Measurements from ENCODE around the gene UNG.

Gene UNG

GRCh38 chr12:109065853-109066193 lies 31.6 kb upstream of the UNG start:
- no peak for DNase-seq (ENCODE audit: low spot score)
- no peak overlapping the region for H3K27ac ChIP-seq
- ChIA-PET POLR2A (ENCODE audit: low non-redundant PET) (no interaction called here), CTCF (no interaction called here)
- no peak for TF ChIP-seq CTCF (conservative IDR thresholded peaks at IDR 0.05; ENCODE audit: low read depth)

- POLR2A ChIA-PET (ENCODE audit: low non-redundant PET), result no interaction called here
- no peak for DNase-seq (ENCODE audit: low spot score)
- no peak overlapping the region for H3K27ac ChIP-seq
- TF ChIP-seq CTCF (conservative IDR thresholded peaks at IDR 0.05; ENCODE audit: low read depth), result no peak
- CTCF ChIA-PET, result interaction anchor here (0.7 kb wide), 1 partner anchor 8 kb away, joined by 3 read pairs; no protein-coding TSS in a partner anchor
These were observed 27.8 kb upstream of the UNG start for GRCh38 chr12:109069307-109070271.

- no peak for TF ChIP-seq CTCF (conservative IDR thresholded peaks at IDR 0.05; ENCODE audit: low read depth)
- CTCF ChIA-PET, result no interaction called here
- H3K27ac ChIP-seq, result no peak overlapping the region
- POLR2A ChIA-PET (ENCODE audit: low non-redundant PET), result no interaction called here
- no peak for DNase-seq (ENCODE audit: low spot score)
These were observed 22.5 kb upstream of the UNG start for GRCh38 chr12:109074866-109075265.

GRCh38 chr12:109082751-109083150 lies 14.6 kb upstream of the UNG start:
- DNase-seq (ENCODE audit: low spot score), result no peak
- ChIA-PET POLR2A (ENCODE audit: low non-redundant PET) (no interaction called here), CTCF (no interaction called here)
- H3K27ac ChIP-seq, result no peak overlapping the region
- TF ChIP-seq CTCF (conservative IDR thresholded peaks at IDR 0.05; ENCODE audit: low read depth), result no peak

- ChIA-PET POLR2A (ENCODE audit: low non-redundant PET) (no interaction called here), CTCF (interaction anchor here (0.6 to 0.7 kb wide), 3 partner anchors 29 to 201 kb away, joined by 3 to 4 read pairs (median 3); no protein-coding TSS in a partner anchor)
- TF ChIP-seq CTCF (conservative IDR thresholded peaks at IDR 0.05; ENCODE audit: low read depth), result no peak
These were observed 13.0 kb upstream of the UNG start for GRCh38 chr12:109084425-109084824.

GRCh38 chr12:109085590-109085989 lies 11.8 kb upstream of the UNG start:
- no peak for TF ChIP-seq CTCF (conservative IDR thresholded peaks at IDR 0.05; ENCODE audit: low read depth)
- ChIA-PET CTCF (no interaction called here), POLR2A (ENCODE audit: low non-redundant PET) (no interaction called here)
- DNase-seq (ENCODE audit: low spot score), result no peak
- H3K27ac ChIP-seq, result 0 out of 2 replicates have a peak overlapping the region, but pooled peaks have one; percentile 9

More at GRCh38 chr12:109084425-109084824, 13.0 kb upstream of the UNG start:
- no peak overlapping the region for H3K27ac ChIP-seq
- no peak for DNase-seq (ENCODE audit: low spot score)

Data from RWPE1 (cell line).